ENCODE results near the gene ZFP82.

Gene ZFP82

DNA sequence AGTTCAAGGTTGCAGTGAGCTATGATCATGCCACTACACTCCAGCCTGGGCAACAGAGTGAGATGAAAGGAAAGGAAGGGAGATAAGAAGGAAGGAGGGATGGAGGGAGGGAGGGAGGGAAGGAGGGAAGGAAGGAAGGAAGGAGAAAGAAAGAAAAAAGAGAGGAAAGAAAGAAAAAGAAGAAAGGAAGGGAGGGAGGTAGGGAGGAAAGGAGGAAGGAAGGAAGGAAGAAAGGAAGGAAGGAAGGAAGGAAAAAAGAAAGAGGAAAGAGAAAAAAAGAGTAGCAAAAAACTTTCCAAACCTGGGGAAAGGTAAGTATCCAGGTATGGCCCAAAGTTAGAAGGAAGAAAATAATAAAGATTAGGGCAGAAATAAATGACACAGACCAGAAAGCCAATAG, 46.6 kb downstream of the ZFP82 start:
- no peak for DNase-seq

DNA sequence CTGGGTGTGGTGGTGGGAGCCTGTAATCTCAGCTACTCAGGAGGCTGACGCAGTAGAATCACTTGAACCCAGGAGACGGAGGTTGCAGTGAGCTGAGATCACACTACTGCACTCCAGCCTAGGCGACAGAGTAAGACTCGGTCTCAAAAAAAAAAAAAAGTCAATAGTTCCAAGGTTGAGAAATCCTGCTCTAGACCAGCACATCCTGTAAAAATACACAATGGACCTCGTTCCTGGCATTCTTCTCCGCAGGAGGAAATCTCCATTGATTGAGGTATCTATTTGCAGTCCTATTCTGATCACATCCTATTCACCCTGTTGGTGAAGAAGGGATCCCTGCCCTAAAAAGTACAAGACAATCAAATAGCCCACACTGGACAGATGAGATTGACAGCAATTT, 54.6 kb downstream of the ZFP82 start:
- no peak for DNase-seq
